Panc1 (cell line): ENCODE data around the gene KAZN. TPM values are rescaled to one million over a fixed set of nuclear protein-coding genes. Genes with fewer than 3 reads are reported as not detected.

Experiments used
- ATAC-seq: fragments of 200-7000 bp; cut with Tn5 transposase; 2 replicates; pipeline ENCODE4 v1.9.1; 2020; ENCODE audit warnings: mild to moderate bottlenecking, moderate library complexity
- BruUV-seq: library from RNA; stranded (reverse); fragments of 400-500 nt; replicated peaks from 2 replicates; lab custom pipeline; 2021; lab: Mats Ljungman, UMichigan
- CTCF ChIA-PET: fragments of 300-600 bp; sonication (Branson Sonifier 250); formaldehyde crosslinking; loops from one replicate; lab custom pipeline; 2022; ENCODE audit warnings: antibody characterized with exemption; lab: Charles Lee
- POLR2A ChIA-PET: fragments of 300-600 bp; sonication (Branson Sonifier 250); formaldehyde crosslinking; loops from one replicate; lab custom pipeline; 2022; ENCODE audit warnings: antibody characterized with exemption; lab: Charles Lee
- DNase-seq: peaks from one replicate; pipeline ENCODE4 v3.0.0-alpha.2; 2010; ENCODE audit warnings: low read depth, low spot score
- H3K27ac ChIP-seq: 2 replicates; pipeline ENCODE4 v1.5.1; 2011; ENCODE audit warnings: mild to moderate bottlenecking, low read length, inconsistent platforms
- H3K27me3 ChIP-seq: fragments of 200-500 bp; sonication (Bioruptor generic); 2 replicates; pipeline ENCODE4 v1.6.0; 2014; ENCODE audit warnings: low read length, inconsistent platforms; ENCODE audit not compliant: control insufficient read depth, insufficient read depth
- H3K36me3 ChIP-seq: fragments of 200-500 bp; sonication (Bioruptor generic); 2 replicates; pipeline ENCODE4 v1.5.1; 2014; ENCODE audit warnings: inconsistent platforms, mild to moderate bottlenecking, low read length, moderate library complexity; ENCODE audit not compliant: control insufficient read depth, insufficient read depth
- H3K4me1 ChIP-seq: 2 replicates; pipeline ENCODE4 v1.5.1; 2011; ENCODE audit warnings: inconsistent platforms, mild to moderate bottlenecking, low read length, moderate library complexity; ENCODE audit not compliant: control insufficient read depth, insufficient read depth
- H3K4me3 ChIP-seq, 2 experiments: 2 replicates each; pipeline ENCODE4 v1.5.1; 2011 to 2012; ENCODE audit warnings: low read depth in 2 of 2, low read length in 2 of 2, mild to moderate bottlenecking in 2 of 2, inconsistent platforms in 1 of 2, moderate library complexity in 1 of 2
- H3K9me3 ChIP-seq: fragments of 200-500 bp; sonication (Bioruptor generic); 2 replicates; pipeline ENCODE4 v1.5.1; 2014; ENCODE audit warnings: low read depth, mild to moderate bottlenecking, inconsistent platforms, low read length, moderate library complexity; ENCODE audit not compliant: control insufficient read depth, insufficient read depth
- POLR2AphosphoS5 ChIP-seq: IDR thresholded peaks from 2 replicates; pipeline ENCODE4 v1.6.1; 2012; ENCODE audit warnings: mild to moderate bottlenecking, low read depth, low read length, moderate library complexity
- REST ChIP-seq, 2 experiments: IDR thresholded peaks; 2 replicates each; pipeline ENCODE4 v1.6.1; 2011 to 2012; ENCODE audit warnings: low read depth in 2 of 2, control low read depth in 1 of 2, low read length in 1 of 2, mild to moderate bottlenecking in 1 of 2, moderate library complexity in 1 of 2; ENCODE audit not compliant: insufficient read depth in 1 of 2
- SIN3A ChIP-seq: IDR thresholded peaks from 2 replicates; pipeline ENCODE4 v1.6.1; 2012; ENCODE audit warnings: low read depth, mild to moderate bottlenecking, low read length, moderate library complexity, borderline replicate concordance; ENCODE audit not compliant: insufficient read depth
- TCF7L2 ChIP-seq: IDR thresholded peaks from 2 replicates; pipeline ENCODE4 v1.6.1; 2011; ENCODE audit warnings: mild to moderate bottlenecking, low read depth, low read length, inconsistent platforms
- in situ Hi-C: cut with HindIII; loops from 2 replicates; pipeline ENCODE4 v1.10.0; 2016; ENCODE audit warnings: low sequenced_read_pairs, low pct_unique_long_range_greater_than_20kb
- intact Hi-C: fragments of 100-400 bp; cut with micrococcal nuclease; formaldehyde crosslinking; loops from one replicate; pipeline ENCODE4 v1.10.0; 2022; ENCODE audit not compliant: unreplicated experiment
- total RNA-seq: library from RNA; stranded (reverse); gene quantifications from one replicate; pipeline ENCODE4 v1.2.1, GENCODE V29; 2021; ENCODE audit not compliant: unreplicated experiment
- TF ChIP-seq, protein P1 (sequence below): fragments of 450-650 bp; IDR thresholded peaks from 2 replicates; pipeline ENCODE4 v1.5.1; 2017; ENCODE audit warnings: mild to moderate bottlenecking

The KAZN gene
- total RNA-seq, 1 experiment from 2014 or later: 6.6 TPM

DNA sequence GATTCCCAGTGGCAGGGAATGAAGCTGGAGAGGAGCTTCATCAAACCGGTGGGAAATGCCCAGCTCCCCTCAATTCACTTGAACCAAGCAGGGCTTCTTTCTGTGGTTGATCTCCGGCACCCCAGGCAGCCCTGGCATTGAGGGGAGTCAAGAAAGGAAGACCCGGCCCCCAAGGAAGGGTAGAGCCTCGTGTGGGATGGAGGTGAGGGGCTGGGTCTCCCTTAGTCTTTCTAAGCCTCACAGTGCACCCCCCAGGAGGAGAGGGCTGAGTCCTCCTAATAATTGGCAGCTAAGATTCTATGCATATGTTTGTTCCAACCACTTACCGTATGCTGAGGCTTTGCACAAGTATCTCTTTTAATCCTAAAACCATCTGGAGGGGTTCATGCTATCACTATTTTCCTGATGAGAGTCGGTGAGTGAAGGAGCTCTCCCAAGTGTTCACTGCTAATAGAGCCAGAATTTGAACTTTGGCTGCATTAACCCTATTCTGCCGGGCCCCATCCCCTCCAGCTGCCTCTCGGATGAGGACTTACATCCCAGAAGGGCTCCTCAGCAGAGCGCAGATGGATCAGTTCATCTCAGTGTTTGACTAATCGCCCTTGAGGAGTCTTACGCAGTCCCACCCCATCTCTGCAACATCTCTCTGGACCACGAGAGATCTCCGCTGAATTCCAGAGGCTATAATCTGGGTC lies 521.9 kb downstream of the KAZN start:
- ChIA-PET POLR2A (no interaction called here), CTCF (no interaction called here)
- Histone ChIP-seq H3K9me3 (no peaks in the 10 kb centered on the region), H3K4me1 (no peaks in the 10 kb centered on the region), H3K27me3 (peaks cover 3% of the 10 kb centered on the region; the same call in 1 of the 2 replicates), H3K4me3 (no peak overlapping the region), H3K27ac (no peak overlapping the region), H3K36me3 (no peaks in the 10 kb centered on the region)
- in situ Hi-C loops (no loop called here), intact Hi-C loops (loop anchor here (10.0 kb wide), 1 partner anchor 56 kb away; no protein-coding TSS in a partner anchor)
- no TSS peak for BruUV-seq
- DNase-seq: no peak
- no peak for TF ChIP-seq POLR2AphosphoS5
- TF ChIP-seq TCF7L2: no peak
- no peak for TF ChIP-seq SIN3A
- TF ChIP-seq, protein P1, sequence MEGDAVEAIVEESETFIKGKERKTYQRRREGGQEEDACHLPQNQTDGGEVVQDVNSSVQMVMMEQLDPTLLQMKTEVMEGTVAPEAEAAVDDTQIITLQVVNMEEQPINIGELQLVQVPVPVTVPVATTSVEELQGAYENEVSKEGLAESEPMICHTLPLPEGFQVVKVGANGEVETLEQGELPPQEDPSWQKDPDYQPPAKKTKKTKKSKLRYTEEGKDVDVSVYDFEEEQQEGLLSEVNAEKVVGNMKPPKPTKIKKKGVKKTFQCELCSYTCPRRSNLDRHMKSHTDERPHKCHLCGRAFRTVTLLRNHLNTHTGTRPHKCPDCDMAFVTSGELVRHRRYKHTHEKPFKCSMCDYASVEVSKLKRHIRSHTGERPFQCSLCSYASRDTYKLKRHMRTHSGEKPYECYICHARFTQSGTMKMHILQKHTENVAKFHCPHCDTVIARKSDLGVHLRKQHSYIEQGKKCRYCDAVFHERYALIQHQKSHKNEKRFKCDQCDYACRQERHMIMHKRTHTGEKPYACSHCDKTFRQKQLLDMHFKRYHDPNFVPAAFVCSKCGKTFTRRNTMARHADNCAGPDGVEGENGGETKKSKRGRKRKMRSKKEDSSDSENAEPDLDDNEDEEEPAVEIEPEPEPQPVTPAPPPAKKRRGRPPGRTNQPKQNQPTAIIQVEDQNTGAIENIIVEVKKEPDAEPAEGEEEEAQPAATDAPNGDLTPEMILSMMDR: no peak
- no peak for TF ChIP-seq REST (IDR thresholded peaks at IDR 0.05; ENCODE audit: insufficient read depth in 1 of 2, low read depth in 2 of 2, low read length in 1 of 2)
- ATAC-seq: no peak

DNA sequence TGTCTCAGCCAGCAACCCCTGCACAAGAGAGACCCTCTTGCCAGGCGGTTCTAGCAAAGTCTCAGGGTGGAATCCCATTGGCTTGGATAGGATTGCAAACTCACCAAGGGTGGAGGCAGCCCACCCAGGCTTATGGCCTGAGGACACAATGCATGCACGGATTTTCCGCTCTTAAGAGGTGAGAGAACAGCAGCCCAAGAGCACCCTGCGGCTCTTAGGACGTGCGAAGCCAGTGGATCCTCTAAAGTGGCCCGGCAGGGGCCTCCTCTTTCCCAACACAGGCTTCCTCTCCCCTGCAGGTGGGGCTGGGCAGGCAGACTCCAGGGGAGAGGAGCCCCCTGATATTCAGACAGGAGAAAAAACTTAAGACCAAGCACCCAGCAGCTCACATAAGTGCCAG lies 523.8 kb downstream of the KAZN start:
- ATAC-seq: no peak
- H3K9me3 ChIP-seq: no peaks in the 10 kb centered on the region
- no peak overlapping the region for H3K4me3 ChIP-seq
- no peaks in the 10 kb centered on the region for H3K36me3 ChIP-seq
- no peak for TF ChIP-seq REST (IDR thresholded peaks at IDR 0.05; ENCODE audit: insufficient read depth in 1 of 2, low read depth in 2 of 2, low read length in 1 of 2)
- no peak for TF ChIP-seq POLR2AphosphoS5
- TF ChIP-seq, protein P1: no peak
- TF ChIP-seq SIN3A: no peak
- TF ChIP-seq TCF7L2: no peak
- CTCF ChIA-PET: no interaction called here
- H3K27me3 ChIP-seq: peaks cover 3% of the 10 kb centered on the region; the same call in 1 of the 2 replicates
- intact Hi-C loops (loop anchor here (10.0 kb wide), 1 partner anchor 58 kb away; no protein-coding TSS in a partner anchor), in situ Hi-C loops (no loop called here)
- POLR2A ChIA-PET: no interaction called here
- BruUV-seq: no TSS peak
- DNase-seq: no peak
- no peak overlapping the region for H3K27ac ChIP-seq
- no peaks in the 10 kb centered on the region for H3K4me1 ChIP-seq
